Spleen (tissue), 11 donors: Measurements from ENCODE around the gene MGAT4B. TPM values are rescaled to one million over a fixed set of nuclear protein-coding genes. Genes with fewer than 3 reads are reported as not detected.

Experiments used
- DNase-seq: peaks from one replicate; pipeline ENCODE4 v3.0.0-alpha.2; 2020
- H3K27ac ChIP-seq, 8 donors: fragments of 200-600 bp; sonication (generic) in 7 of 8; 1 replicate in 4 of 8; 2 replicates in 4 of 8; pipeline versions ENCODE4 v1.5.0 to v1.8.0; 2016 to 2021; ENCODE audit warnings: inconsistent platforms in 4 of 8, mild to moderate bottlenecking in 4 of 8, moderate library complexity in 1 of 8
- H3K27me3 ChIP-seq, 7 donors: fragments of 200-600 bp; sonication (generic) in 6 of 7; replicated peaks in 1 of 7; 1 replicate in 4 of 7; 2 replicates in 3 of 7; pipeline versions ENCODE4 v1.5.0 to v1.8.0; 2016 to 2021; ENCODE audit warnings: inconsistent platforms in 3 of 7, mild to moderate bottlenecking in 1 of 7
- H3K36me3 ChIP-seq, 6 donors: fragments of 200-600 bp; sonication (generic) in 5 of 6; 1 replicate in 4 of 6; 2 replicates in 2 of 6; pipeline versions ENCODE4 v1.5.0 to v1.8.0; 2016 to 2021; ENCODE audit warnings: inconsistent platforms in 2 of 6
- H3K4me1 ChIP-seq, 6 donors: fragments of 200-600 bp; sonication (generic) in 5 of 6; 1 replicate in 3 of 6; 2 replicates in 3 of 6; pipeline versions ENCODE4 v1.5.0 to v1.8.0; 2016 to 2021; ENCODE audit warnings: inconsistent platforms in 3 of 6
- H3K4me3 ChIP-seq, 8 donors: fragments of 200-600 bp; sonication (generic) in 7 of 8; 1 replicate in 4 of 8; 2 replicates in 4 of 8; pipeline versions ENCODE4 v1.5.0 to v1.8.0; 2016 to 2021; ENCODE audit warnings: inconsistent platforms in 4 of 8, mild to moderate bottlenecking in 4 of 8, moderate library complexity in 2 of 8
- H3K9me3 ChIP-seq, 8 donors: fragments of 200-600 bp; sonication (generic) in 7 of 8; 1 replicate in 4 of 8; 2 replicates in 4 of 8; pipeline versions ENCODE4 v1.5.0 to v1.8.0; 2016 to 2021; ENCODE audit warnings: inconsistent platforms in 4 of 8
- CTCF ChIP-seq, 11 experiments: fragments of 200-600 bp in 7 of 11; fragments of 450-650 bp in 4 of 11; sonication (generic) in 4 of 11; IDR thresholded peaks in 8 of 11; conservative IDR thresholded peaks in 3 of 11; 1 replicate in 7 of 11; 2 replicates in 4 of 11; pipeline versions ENCODE4 v1.4.0 to v1.8.0; 2016 to 2021; ENCODE audit warnings: antibody characterized with exemption in 11 of 11, inconsistent platforms in 4 of 11, mild to moderate bottlenecking in 1 of 11
- POLR2A ChIP-seq, 3 donors: fragments of 450-650 bp; IDR thresholded peaks; one replicate each; pipeline ENCODE4 v1.5.1; 2017; ENCODE audit warnings: antibody characterized with exemption in 3 of 3, mild to moderate bottlenecking in 1 of 3
- POLR2AphosphoS5 ChIP-seq, 3 donors: sonication (generic); formaldehyde crosslinking; IDR thresholded peaks; one replicate each; pipeline ENCODE4 v1.5.1; 2017; ENCODE audit warnings: antibody characterized with exemption in 3 of 3
- WGBS, 5 donors: extraction: QIAGEN DNeasy Blood & Tissue Kit in 3 of 5; methylation state at CpG; one replicate each; pipeline versions ENCODE4 v1.1.5 to v1.1.7; 2013 to 2018; 5-methylcytosine and 5-hydroxymethylcytosine counted together
- intact Hi-C: fragments of 100-400 bp; cut with DNase I; formaldehyde crosslinking; loops from one replicate; pipeline ENCODE4 v1.15.0; 2023; ENCODE audit warnings: low total_unique reads
- polyA plus RNA-seq, 3 donors: library from polyadenylated mRNA; stranded (reverse); fragments of 200-250 nt; gene quantifications; one replicate each; pipeline ENCODE4 v1.2.1, GENCODE V29; 2013
- total RNA-seq, 7 donors: library from RNA; depleted of rRNA in 3 of 7; stranded (reverse); fragments of >200 nt in 3 of 7; fragmentation: NEBNext Ultra II Directional in 4 of 7; extraction: Animal tissue kit (Norgen Biotek cat#: 25700) in 4 of 7; gene quantifications; one replicate each; pipeline versions ENCODE4 v1.1.0 to v1.2.1, GENCODE V29; 2016 to 2021
- donor health status: healthy with polysubstance abuse.
- donor health status: DM: no; HTN: no; CAD: no; lungs with moderate emphysema.
- donor health status: DM: no; HTN: no; CAD: no.
- donor health status: Bipolar disorder and iron deficiency.
- donor health status: healthy.
- donor health status: DM: no; HTN: no; CAD: no.
- donor health status: DM: yes; HTN: yes; CAD: no.

The MGAT4B gene
- total and polyA plus RNA-seq, 10 donors = 34.9 to 117 (median 79.2) TPM

- Histone ChIP-seq H3K4me1 (peaks cover 13 to 27% (median 19%) of the 10 kb centered on the region in 6 donors), H3K27ac (no peak overlapping the region), H3K4me3 (no peak overlapping the region), H3K36me3 (no peaks in the 10 kb centered on the region), H3K9me3 (no peaks in the 10 kb centered on the region), H3K27me3 (no peaks in the 10 kb centered on the region)
- 82 to 90% (median 85%) methylated on average over 6 to 7 of the region's 7 CpGs for WGBS, 5 donors
- DNase-seq = no peak
- intact Hi-C loops = no loop called here
- TF ChIP-seq CTCF (IDR thresholded peaks at IDR 0.05 in 8 of 11, conservative IDR thresholded peaks at IDR 0.05 in 3 of 11) (no peak), POLR2AphosphoS5 (IDR thresholded peaks at IDR 0.05) (no peak), POLR2A (IDR thresholded peaks at IDR 0.05) (no peak)
These were observed 18.3 kb downstream of the MGAT4B start for GRCh38 chr5:179788193-179788854.

GRCh38 chr5:179786861-179787260 lies 19.8 kb downstream of the MGAT4B start:
- Histone ChIP-seq H3K9me3 (no peaks in the 10 kb centered on the region), H3K27ac (no peak overlapping the region), H3K4me3 (no peak overlapping the region), H3K36me3 (peaks cover 0 to 4% (median 0%) of the 10 kb centered on the region in 6 donors), H3K27me3 (no peaks in the 10 kb centered on the region), H3K4me1 (peaks cover 0 to 13% (median 5%) of the 10 kb centered on the region in 6 donors)
- intact Hi-C loops = no loop called here
- no peak for DNase-seq
- WGBS, 5 donors = 81 to 94% (median 86%) methylated on average over 12 of the region's 12 CpGs
- no peak for TF ChIP-seq POLR2A (IDR thresholded peaks at IDR 0.05)
- peak in 1 of 3 donors; percentile 52 for TF ChIP-seq POLR2AphosphoS5 (IDR thresholded peaks at IDR 0.05)

- TF ChIP-seq CTCF (IDR thresholded peaks at IDR 0.05 in 8 of 11, conservative IDR thresholded peaks at IDR 0.05 in 3 of 11) = no peak
- TF ChIP-seq POLR2AphosphoS5 (IDR thresholded peaks at IDR 0.05) = no peak
- TF ChIP-seq POLR2A (IDR thresholded peaks at IDR 0.05) = no peak
- peaks cover 0 to 35% (median 8%) of the 10 kb centered on the region in 6 donors for H3K4me1 ChIP-seq
- WGBS, 5 donors = 87 to 96% (median 94%) methylated on average over 9 of the region's 9 CpGs
- H3K27ac ChIP-seq = no peak overlapping the region
- H3K9me3 ChIP-seq = no peaks in the 10 kb centered on the region
- no peak overlapping the region for H3K4me3 ChIP-seq
- DNase-seq = peak; percentile 45
- no peaks in the 10 kb centered on the region for H3K27me3 ChIP-seq
- H3K36me3 ChIP-seq = peaks cover 0 to 38% (median 20%) of the 10 kb centered on the region in 6 donors
- intact Hi-C loops = no loop called here
These were observed 23.5 kb downstream of the MGAT4B start for GRCh38 chr5:179783128-179783527.

- WGBS, 5 donors = 94 to 98% (median 96%) methylated on average over 2 to 4 of the region's 4 CpGs
- Histone ChIP-seq H3K4me3 (no peak overlapping the region), H3K27ac (no peak overlapping the region), H3K4me1 (peaks cover 0 to 47% (median 13%) of the 10 kb centered on the region in 6 donors), H3K9me3 (no peaks in the 10 kb centered on the region), H3K36me3 (peaks cover 0 to 51% (median 27%) of the 10 kb centered on the region in 6 donors), H3K27me3 (no peaks in the 10 kb centered on the region)
- TF ChIP-seq CTCF (IDR thresholded peaks at IDR 0.05 in 8 of 11, conservative IDR thresholded peaks at IDR 0.05 in 3 of 11) (no peak), POLR2AphosphoS5 (IDR thresholded peaks at IDR 0.05) (no peak), POLR2A (IDR thresholded peaks at IDR 0.05) (no peak)
- intact Hi-C loops = no loop called here
- peak; percentile 20 for DNase-seq
These were observed 24.8 kb downstream of the MGAT4B start for GRCh38 chr5:179781846-179782245.
